Urothelium cell line (cell line): ENCODE data around the gene HYAL1.

Experiments used
- DNase-seq: peaks from one replicate; pipeline ENCODE4 v3.0.0; 2011; ENCODE audit warnings: low spot score, mixed read lengths
- FAIRE-seq: peaks from 2 replicates; lab custom pipeline; 2011; peaks lifted over from hg19 to GRCh38; lab: Jason Lieb, UNC

Gene HYAL1

GRCh38 chr3:50336452-50337174, 33.2 kb upstream of the HYAL1 start:
- FAIRE-seq (no peak), DNase-seq (peak; percentile 33)

GRCh38 chr3:50334339-50335075, 31.1 kb upstream of the HYAL1 start:
- FAIRE-seq (no peak), DNase-seq (no peak)

GRCh38 chr3:50333744-50334328, 30.5 kb upstream of the HYAL1 start:
- FAIRE-seq = no peak
- no peak for DNase-seq

GRCh38 chr3:50331364-50331907, 28.1 kb upstream of the HYAL1 start:
- FAIRE-seq (no peak), DNase-seq (no peak)

- FAIRE-seq (no peak), DNase-seq (no peak)
Measured at GRCh38 chr3:50330330-50330729, 27.0 kb upstream of the HYAL1 start.

GRCh38 chr3:50327943-50328691, 24.7 kb upstream of the HYAL1 start, which contains the start of gene TUSC2:
TUSC2 (minus strand) TSS chr3:50328223; CDS start chr3:50328099, 124 bp downstream.
- FAIRE-seq = peak; percentile 96
- DNase-seq = peak; percentile 97

GRCh38 chr3:50327129-50327528, 23.8 kb upstream of the HYAL1 start:
- FAIRE-seq (no peak), DNase-seq (no peak)

GRCh38 chr3:50326182-50326541, 22.8 kb upstream of the HYAL1 start:
- DNase-seq (no peak), FAIRE-seq (no peak)

- FAIRE-seq (no peak), DNase-seq (no peak)
Measured at GRCh38 chr3:50325497-50326181, 22.3 kb upstream of the HYAL1 start.

GRCh38 chr3:50325113-50325480, 21.7 kb upstream of the HYAL1 start:
- peak; percentile 5 for FAIRE-seq
- no peak for DNase-seq

- DNase-seq (peak; percentile 71), FAIRE-seq (peak; percentile 78)
Measured at GRCh38 chr3:50324351-50325112, 21.2 kb upstream of the HYAL1 start.

- FAIRE-seq = no peak
Measured at GRCh38 chr3:50323614-50324199, 20.3 kb upstream of the HYAL1 start.

GRCh38 chr3:50323092-50323600, 19.8 kb upstream of the HYAL1 start:
- FAIRE-seq = no peak
- DNase-seq = no peak

More at GRCh38 chr3:50323614-50324199, 20.3 kb upstream of the HYAL1 start:
- DNase-seq = no peak

GRCh38 chr3:50322386-50323091, 19.2 kb upstream of the HYAL1 start, which contains the start of gene HYAL2:
HYAL2 (minus strand) TSS chr3:50322745; CDS start chr3:50320489, 2,256 bp downstream.
- peak; percentile 9 for FAIRE-seq
- DNase-seq = no peak

GRCh38 chr3:50322115-50322385, 18.7 kb upstream of the HYAL1 start:
- no peak for DNase-seq
- FAIRE-seq = no peak

- peak; percentile 94 for DNase-seq
- FAIRE-seq = peak; percentile 93
Measured at GRCh38 chr3:50321336-50322114, 18.2 kb upstream of the HYAL1 start.

GRCh38 chr3:50320853-50321335, 17.5 kb upstream of the HYAL1 start:
- DNase-seq (peak; percentile 85), FAIRE-seq (peak; percentile 46)
